SKM-1 (cell line): ENCODE measurements around the gene NCOA7.
"Not testable (repeated sequence)": the region's sequence is repeated elsewhere in the genome, so short reads cannot be mapped to it uniquely, and the experiment has no call there.

ENCODE experiments used
- DNase-seq: peaks from one replicate; lab custom pipeline; 2025; ENCODE audit not compliant: unreplicated experiment; lab: John Stamatoyannopoulos, UW

Gene NCOA7

GRCh38 chr6:125968493-125968892, 177.7 kb downstream of the NCOA7 start:
- DNase-seq, result no peak

- no peak for DNase-seq
Observed at GRCh38 chr6:125970760-125971159, 180.0 kb downstream of the NCOA7 start.

- DNase-seq, result not testable (repeated sequence)
Observed at GRCh38 chr6:125972478-125972877, 181.7 kb downstream of the NCOA7 start.

GRCh38 chr6:125974214-125974866, 183.6 kb downstream of the NCOA7 start:
- peak; percentile 61 for DNase-seq

GRCh38 chr6:125979101-125979500, 188.3 kb downstream of the NCOA7 start:
- no peak for DNase-seq
